Fibroblast of lung (primary cell): ENCODE results near the gene SBNO1.

Experiments used
- CTCF ChIP-seq, 2 donors: IDR thresholded peaks in 1 of 2; conservative IDR thresholded peaks in 1 of 2; 1 replicate in 1 of 2; 2 replicates in 1 of 2; pipeline ENCODE4 v1.5.1; 2011 to 2012; ENCODE audit warnings: low read length in 2 of 2, control low read depth in 1 of 2, inconsistent platforms in 1 of 2, low read depth in 1 of 2, mild to moderate bottlenecking in 1 of 2
- EZH2 ChIP-seq: IDR thresholded peaks from 2 replicates; pipeline ENCODE4 v1.5.1; 2012; ENCODE audit warnings: low read length, control low read depth, mild to moderate bottlenecking; ENCODE audit errors: missing control alignments

DNA sequence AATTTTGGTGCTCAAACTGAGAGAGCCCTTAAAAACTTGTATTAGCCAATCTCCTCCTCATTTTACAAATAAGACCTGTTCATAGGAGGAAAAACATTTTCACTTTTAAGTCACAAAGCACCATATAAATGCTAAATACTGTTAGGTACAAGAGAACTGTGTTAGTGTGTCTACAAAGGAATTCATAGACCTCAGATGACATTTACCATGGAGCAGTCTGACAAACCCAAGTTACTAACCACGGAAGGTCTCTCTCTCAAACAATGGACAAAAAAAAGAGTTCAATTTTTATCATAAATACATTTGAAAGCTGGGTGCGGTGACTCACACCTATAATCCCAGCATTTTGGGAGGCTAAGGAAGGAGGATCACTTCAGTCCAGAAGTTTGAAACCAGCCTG lies 10.0 kb downstream of the SBNO1 start:
- TF ChIP-seq CTCF (conservative IDR thresholded peaks at IDR 0.05 in 1 of 2, IDR thresholded peaks at IDR 0.05 in 1 of 2; ENCODE audit: low read depth in 1 of 2, low read length in 2 of 2) (no peak), EZH2 (no peak)
